HL-60 (cell line): Measurements from ENCODE around the gene CCM2L.

Source experiments
- GABPA ChIP-seq: IDR thresholded peaks from 2 replicates; pipeline ENCODE4 v1.6.1; 2012; ENCODE audit warnings: low read depth
- POLR2AphosphoS5 ChIP-seq: IDR thresholded peaks from 2 replicates; pipeline ENCODE4 v1.6.1; 2012; ENCODE audit warnings: low read depth
- TF ChIP-seq, protein P1 (sequence below): IDR thresholded peaks from one replicate; pipeline ENCODE4 v1.5.1; 2011; ENCODE audit warnings: low read length, control low read depth, inconsistent platforms; ENCODE audit not compliant: insufficient read depth
- TF ChIP-seq, protein P2 (sequence below): IDR thresholded peaks from 2 replicates; pipeline ENCODE4 v1.6.1; 2012; ENCODE audit warnings: low read depth; ENCODE audit not compliant: insufficient replicate concordance

GRCh38 chr20:31990641-31991338 is 19.4 kb upstream of the CCM2L start:
- TF ChIP-seq, protein P1, sequence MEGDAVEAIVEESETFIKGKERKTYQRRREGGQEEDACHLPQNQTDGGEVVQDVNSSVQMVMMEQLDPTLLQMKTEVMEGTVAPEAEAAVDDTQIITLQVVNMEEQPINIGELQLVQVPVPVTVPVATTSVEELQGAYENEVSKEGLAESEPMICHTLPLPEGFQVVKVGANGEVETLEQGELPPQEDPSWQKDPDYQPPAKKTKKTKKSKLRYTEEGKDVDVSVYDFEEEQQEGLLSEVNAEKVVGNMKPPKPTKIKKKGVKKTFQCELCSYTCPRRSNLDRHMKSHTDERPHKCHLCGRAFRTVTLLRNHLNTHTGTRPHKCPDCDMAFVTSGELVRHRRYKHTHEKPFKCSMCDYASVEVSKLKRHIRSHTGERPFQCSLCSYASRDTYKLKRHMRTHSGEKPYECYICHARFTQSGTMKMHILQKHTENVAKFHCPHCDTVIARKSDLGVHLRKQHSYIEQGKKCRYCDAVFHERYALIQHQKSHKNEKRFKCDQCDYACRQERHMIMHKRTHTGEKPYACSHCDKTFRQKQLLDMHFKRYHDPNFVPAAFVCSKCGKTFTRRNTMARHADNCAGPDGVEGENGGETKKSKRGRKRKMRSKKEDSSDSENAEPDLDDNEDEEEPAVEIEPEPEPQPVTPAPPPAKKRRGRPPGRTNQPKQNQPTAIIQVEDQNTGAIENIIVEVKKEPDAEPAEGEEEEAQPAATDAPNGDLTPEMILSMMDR: no peak
- TF ChIP-seq, protein P2, sequence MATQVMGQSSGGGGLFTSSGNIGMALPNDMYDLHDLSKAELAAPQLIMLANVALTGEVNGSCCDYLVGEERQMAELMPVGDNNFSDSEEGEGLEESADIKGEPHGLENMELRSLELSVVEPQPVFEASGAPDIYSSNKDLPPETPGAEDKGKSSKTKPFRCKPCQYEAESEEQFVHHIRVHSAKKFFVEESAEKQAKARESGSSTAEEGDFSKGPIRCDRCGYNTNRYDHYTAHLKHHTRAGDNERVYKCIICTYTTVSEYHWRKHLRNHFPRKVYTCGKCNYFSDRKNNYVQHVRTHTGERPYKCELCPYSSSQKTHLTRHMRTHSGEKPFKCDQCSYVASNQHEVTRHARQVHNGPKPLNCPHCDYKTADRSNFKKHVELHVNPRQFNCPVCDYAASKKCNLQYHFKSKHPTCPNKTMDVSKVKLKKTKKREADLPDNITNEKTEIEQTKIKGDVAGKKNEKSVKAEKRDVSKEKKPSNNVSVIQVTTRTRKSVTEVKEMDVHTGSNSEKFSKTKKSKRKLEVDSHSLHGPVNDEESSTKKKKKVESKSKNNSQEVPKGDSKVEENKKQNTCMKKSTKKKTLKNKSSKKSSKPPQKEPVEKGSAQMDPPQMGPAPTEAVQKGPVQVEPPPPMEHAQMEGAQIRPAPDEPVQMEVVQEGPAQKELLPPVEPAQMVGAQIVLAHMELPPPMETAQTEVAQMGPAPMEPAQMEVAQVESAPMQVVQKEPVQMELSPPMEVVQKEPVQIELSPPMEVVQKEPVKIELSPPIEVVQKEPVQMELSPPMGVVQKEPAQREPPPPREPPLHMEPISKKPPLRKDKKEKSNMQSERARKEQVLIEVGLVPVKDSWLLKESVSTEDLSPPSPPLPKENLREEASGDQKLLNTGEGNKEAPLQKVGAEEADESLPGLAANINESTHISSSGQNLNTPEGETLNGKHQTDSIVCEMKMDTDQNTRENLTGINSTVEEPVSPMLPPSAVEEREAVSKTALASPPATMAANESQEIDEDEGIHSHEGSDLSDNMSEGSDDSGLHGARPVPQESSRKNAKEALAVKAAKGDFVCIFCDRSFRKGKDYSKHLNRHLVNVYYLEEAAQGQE: no peak
- TF ChIP-seq POLR2AphosphoS5: no peak
- TF ChIP-seq GABPA: no peak
